Mammary epithelial cell (primary cell): ENCODE measurements around the gene USP49.

Source experiments
- EZH2 ChIP-seq: IDR thresholded peaks from 2 replicates; pipeline ENCODE4 v1.6.1; 2012; ENCODE audit warnings: low read length, inconsistent platforms, borderline replicate concordance
- TF ChIP-seq, protein P1 (sequence below), 2 donors: IDR thresholded peaks in 1 of 2; conservative IDR thresholded peaks in 1 of 2; 2 replicates each; pipeline ENCODE4 v1.5.1; 2011 to 2012; ENCODE audit warnings: inconsistent platforms in 2 of 2, low read length in 2 of 2, mild to moderate bottlenecking in 2 of 2, control low read depth in 1 of 2, low read depth in 1 of 2; ENCODE audit not compliant: insufficient read depth in 1 of 2; ENCODE audit errors: extremely low read depth in 1 of 2

DNA sequence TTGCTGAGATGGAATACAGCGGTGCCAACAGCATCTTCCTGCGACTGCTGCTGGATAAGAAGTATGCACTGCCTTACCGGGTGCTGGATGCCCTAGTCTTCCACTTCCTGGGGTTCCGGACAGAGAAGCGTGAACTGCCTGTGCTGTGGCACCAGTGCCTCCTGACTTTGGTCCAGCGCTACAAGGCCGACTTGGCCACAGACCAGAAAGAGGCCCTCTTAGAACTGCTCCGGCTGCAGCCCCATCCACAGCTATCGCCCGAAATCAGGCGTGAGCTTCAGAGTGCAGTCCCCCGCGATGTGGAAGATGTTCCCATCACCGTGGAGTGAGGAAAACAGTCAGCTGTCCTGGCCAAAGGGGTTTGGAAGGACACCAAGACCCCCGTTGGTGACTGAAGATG lies 37.2 kb upstream of the USP49 start:
- TF ChIP-seq, protein P1, sequence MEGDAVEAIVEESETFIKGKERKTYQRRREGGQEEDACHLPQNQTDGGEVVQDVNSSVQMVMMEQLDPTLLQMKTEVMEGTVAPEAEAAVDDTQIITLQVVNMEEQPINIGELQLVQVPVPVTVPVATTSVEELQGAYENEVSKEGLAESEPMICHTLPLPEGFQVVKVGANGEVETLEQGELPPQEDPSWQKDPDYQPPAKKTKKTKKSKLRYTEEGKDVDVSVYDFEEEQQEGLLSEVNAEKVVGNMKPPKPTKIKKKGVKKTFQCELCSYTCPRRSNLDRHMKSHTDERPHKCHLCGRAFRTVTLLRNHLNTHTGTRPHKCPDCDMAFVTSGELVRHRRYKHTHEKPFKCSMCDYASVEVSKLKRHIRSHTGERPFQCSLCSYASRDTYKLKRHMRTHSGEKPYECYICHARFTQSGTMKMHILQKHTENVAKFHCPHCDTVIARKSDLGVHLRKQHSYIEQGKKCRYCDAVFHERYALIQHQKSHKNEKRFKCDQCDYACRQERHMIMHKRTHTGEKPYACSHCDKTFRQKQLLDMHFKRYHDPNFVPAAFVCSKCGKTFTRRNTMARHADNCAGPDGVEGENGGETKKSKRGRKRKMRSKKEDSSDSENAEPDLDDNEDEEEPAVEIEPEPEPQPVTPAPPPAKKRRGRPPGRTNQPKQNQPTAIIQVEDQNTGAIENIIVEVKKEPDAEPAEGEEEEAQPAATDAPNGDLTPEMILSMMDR (conservative IDR thresholded peaks at IDR 0.05 in 1 of 2, IDR thresholded peaks at IDR 0.05 in 1 of 2; ENCODE audit: extremely low read depth in 1 of 2, insufficient read depth in 1 of 2, low read depth in 1 of 2, low read length in 2 of 2): no peak
- TF ChIP-seq EZH2: no peak
